Thymus (tissue), 11 donors: ENCODE data around the gene FBXO39. TPM values are rescaled to one million over a fixed set of nuclear protein-coding genes. Genes with fewer than 3 reads are reported as not detected.
"Not testable (repeated sequence)": the region's sequence is repeated elsewhere in the genome, so short reads cannot be mapped to it uniquely, and the experiment has no call there.

Experiments used
- DNase-seq, 9 donors: peaks; one replicate each; pipeline ENCODE4 v3.0.0-alpha.2; 2013; ENCODE audit warnings: low spot score in 9 of 9, low read depth in 6 of 9, missing footprints in 1 of 9
- H3K27ac ChIP-seq, 2 donors: one replicate each; pipeline ENCODE4 v1.5.1; 2013; ENCODE audit warnings: control low read depth in 1 of 2, low read depth in 1 of 2, low read length in 1 of 2, mild to moderate bottlenecking in 1 of 2, moderate library complexity in 1 of 2
- H3K27me3 ChIP-seq, 2 donors: one replicate each; pipeline ENCODE4 v1.5.1; 2013; ENCODE audit warnings: low read length in 1 of 2; ENCODE audit not compliant: control insufficient read depth in 2 of 2, insufficient read depth in 1 of 2
- H3K36me3 ChIP-seq, 2 donors: one replicate each; pipeline ENCODE4 v1.5.1; 2013; ENCODE audit warnings: low read length in 1 of 2, mild to moderate bottlenecking in 1 of 2, moderate library complexity in 1 of 2; ENCODE audit not compliant: control insufficient read depth in 2 of 2, insufficient read depth in 2 of 2
- H3K4me1 ChIP-seq, 2 donors: one replicate each; pipeline ENCODE4 v1.5.1; 2013; ENCODE audit warnings: low read length in 2 of 2; ENCODE audit not compliant: control insufficient read depth in 2 of 2, insufficient read depth in 2 of 2
- H3K4me3 ChIP-seq, 2 donors: one replicate each; pipeline ENCODE4 v1.5.1; 2013; ENCODE audit warnings: low read length in 2 of 2, control low read depth in 1 of 2, mild to moderate bottlenecking in 1 of 2
- H3K9me3 ChIP-seq, 2 donors: one replicate each; pipeline ENCODE4 v1.5.1; 2013; ENCODE audit warnings: low read length in 1 of 2, mild to moderate bottlenecking in 1 of 2; ENCODE audit not compliant: control insufficient read depth in 2 of 2, insufficient read depth in 1 of 2
- WGBS: extraction: QIAGEN DNeasy Blood & Tissue Kit; methylation state at CpG from one replicate; pipeline ENCODE4 v1.1.7; 2013; 5-methylcytosine and 5-hydroxymethylcytosine counted together
- polyA plus RNA-seq: library from polyadenylated mRNA; stranded (reverse); fragments of 200-250 nt; gene quantifications from one replicate; pipeline ENCODE4 v1.2.3, GENCODE V29; 2013
- total RNA-seq: library from RNA; stranded (reverse); fragments of 120-200 nt; gene quantifications from one replicate; pipeline ENCODE4 v1.2.4, GENCODE V29; 2013
- donor health status: healthy.

FBXO39 gene
- total and polyA plus RNA-seq, 2 donors, result 0.09 to 1.0 TPM

GRCh38 chr17:6755731-6756184 is 20.3 kb upstream of the FBXO39 start, which contains the start of gene XAF1:
XAF1 (plus strand) TSS chr17:6756046; CDS start chr17:6756079, 33 bp downstream.
- peaks cover 9 to 21% of the 10 kb centered on the region in 2 donors for H3K36me3 ChIP-seq
- WGBS, result 7% methylated on average over 14 of the region's 14 CpGs
- peaks cover 16 to 34% of the 10 kb centered on the region in 2 donors for H3K4me1 ChIP-seq
- peak; percentile 26 to 80 (median 37) for DNase-seq
- peak within 1 kb of the TSS; percentile 46 to 60 for H3K4me3 ChIP-seq
- no peaks in the 10 kb centered on the region for H3K27me3 ChIP-seq
- peak within 1 kb of the TSS; percentile 71 to 86 for H3K27ac ChIP-seq
- H3K9me3 ChIP-seq, result no peaks in the 10 kb centered on the region

GRCh38 chr17:6756425-6757031 is 19.5 kb upstream of the FBXO39 start:
- peak overlapping the region; percentile 71 to 86 for H3K27ac ChIP-seq
- H3K4me1 ChIP-seq, result peaks cover 16 to 34% of the 10 kb centered on the region in 2 donors
- 28% methylated on average over 13 of the region's 13 CpGs for WGBS
- H3K9me3 ChIP-seq, result no peaks in the 10 kb centered on the region
- H3K36me3 ChIP-seq, result peaks cover 9 to 23% of the 10 kb centered on the region in 2 donors
- peak overlapping the region; percentile 46 to 60 for H3K4me3 ChIP-seq
- H3K27me3 ChIP-seq, result no peaks in the 10 kb centered on the region
- DNase-seq, result no peak

- DNase-seq, result no peak
- Histone ChIP-seq H3K36me3 (peaks cover 9 to 31% of the 10 kb centered on the region in 2 donors), H3K27me3 (no peaks in the 10 kb centered on the region), H3K9me3 (no peaks in the 10 kb centered on the region), H3K4me3 (no peak overlapping the region), H3K27ac (no peak overlapping the region), H3K4me1 (peaks cover 15 to 31% of the 10 kb centered on the region in 2 donors)
- WGBS, result 98% methylated on average over 2 of the region's 2 CpGs
Observed at GRCh38 chr17:6757747-6758146, 18.3 kb upstream of the FBXO39 start.

GRCh38 chr17:6761779-6762178 is 14.2 kb upstream of the FBXO39 start:
- no peak overlapping the region for H3K27ac ChIP-seq
- H3K36me3 ChIP-seq, result peaks cover 15 to 57% of the 10 kb centered on the region in 2 donors
- H3K4me1 ChIP-seq, result peaks cover 2 to 13% of the 10 kb centered on the region in 2 donors
- H3K4me3 ChIP-seq, result no peak overlapping the region
- 97% methylated on average over 8 of the region's 8 CpGs for WGBS
- H3K27me3 ChIP-seq, result no peaks in the 10 kb centered on the region
- DNase-seq, result no peak
- H3K9me3 ChIP-seq, result no peaks in the 10 kb centered on the region

GRCh38 chr17:6768447-6768846 is 7.6 kb upstream of the FBXO39 start:
- no peaks in the 10 kb centered on the region for H3K27me3 ChIP-seq
- H3K27ac ChIP-seq, result no peak overlapping the region
- peaks cover 32 to 74% of the 10 kb centered on the region in 2 donors for H3K36me3 ChIP-seq
- no peaks in the 10 kb centered on the region for H3K4me1 ChIP-seq
- peaks cover 5 to 8% of the 10 kb centered on the region in 2 donors for H3K9me3 ChIP-seq
- 97% methylated on average over 2 of the region's 2 CpGs for WGBS
- no peak overlapping the region for H3K4me3 ChIP-seq
- DNase-seq, result no peak

GRCh38 chr17:6772016-6772415 is 4.0 kb upstream of the FBXO39 start:
- Histone ChIP-seq H3K27me3 (peaks cover 15 to 24% of the 10 kb centered on the region in 2 donors), H3K4me1 (no peaks in the 10 kb centered on the region), H3K36me3 (peaks cover 25 to 53% of the 10 kb centered on the region in 2 donors), H3K27ac (no peak overlapping the region), H3K9me3 (peaks cover 10 to 21% of the 10 kb centered on the region in 2 donors), H3K4me3 (no peak overlapping the region)
- WGBS, result 98% methylated on average over 1 of the region's 1 CpG
- no peak for DNase-seq

- H3K4me3 ChIP-seq, DNase-seq, H3K4me1 ChIP-seq, H3K27ac ChIP-seq: not testable (repeated sequence)
- H3K27me3 ChIP-seq, result peaks cover 15 to 32% of the 10 kb centered on the region in 2 donors
- H3K9me3 ChIP-seq, result peaks cover 7 to 16% of the 10 kb centered on the region in 2 donors
- H3K36me3 ChIP-seq, result peaks cover 16 to 34% of the 10 kb centered on the region in 2 donors
- WGBS, result 98% methylated on average over 8 of the region's 8 CpGs
Observed at GRCh38 chr17:6774906-6775305, 1.1 kb upstream of the FBXO39 start.

GRCh38 chr17:6779411-6779810 is 3.4 kb downstream of the FBXO39 start:
- DNase-seq, result no peak
- peaks cover 3 to 16% of the 10 kb centered on the region in 2 donors for H3K9me3 ChIP-seq
- no peaks in the 10 kb centered on the region for H3K4me1 ChIP-seq
- peaks cover 15 to 32% of the 10 kb centered on the region in 2 donors for H3K27me3 ChIP-seq
- no peak overlapping the region for H3K27ac ChIP-seq
- WGBS, result 97% methylated on average over 2 of the region's 2 CpGs
- no peak overlapping the region for H3K4me3 ChIP-seq
- no peaks in the 10 kb centered on the region for H3K36me3 ChIP-seq

GRCh38 chr17:6780001-6780400 is 4.0 kb downstream of the FBXO39 start:
- no peak overlapping the region for H3K4me3 ChIP-seq
- H3K27ac ChIP-seq, result no peak overlapping the region
- H3K9me3 ChIP-seq, result peaks cover 1 to 11% of the 10 kb centered on the region in 2 donors
- no peak for DNase-seq
- WGBS, result 92% methylated on average over 8 of the region's 8 CpGs
- H3K27me3 ChIP-seq, result peaks cover 15 to 27% of the 10 kb centered on the region in 2 donors
- H3K36me3 ChIP-seq, result no peaks in the 10 kb centered on the region
- no peaks in the 10 kb centered on the region for H3K4me1 ChIP-seq
